Measurements from ENCODE around the gene CORO7. TPM values are rescaled to one million over a fixed set of nuclear protein-coding genes. Genes with fewer than 3 reads are reported as not detected.

CORO7 gene
- total and polyA plus RNA-seq, 9 of the 15 experiments (the other 6 are each of a cell fraction or from before 2014, with no cell fraction given): 0.45 to 77.2 (median 18.7) TPM

DNA sequence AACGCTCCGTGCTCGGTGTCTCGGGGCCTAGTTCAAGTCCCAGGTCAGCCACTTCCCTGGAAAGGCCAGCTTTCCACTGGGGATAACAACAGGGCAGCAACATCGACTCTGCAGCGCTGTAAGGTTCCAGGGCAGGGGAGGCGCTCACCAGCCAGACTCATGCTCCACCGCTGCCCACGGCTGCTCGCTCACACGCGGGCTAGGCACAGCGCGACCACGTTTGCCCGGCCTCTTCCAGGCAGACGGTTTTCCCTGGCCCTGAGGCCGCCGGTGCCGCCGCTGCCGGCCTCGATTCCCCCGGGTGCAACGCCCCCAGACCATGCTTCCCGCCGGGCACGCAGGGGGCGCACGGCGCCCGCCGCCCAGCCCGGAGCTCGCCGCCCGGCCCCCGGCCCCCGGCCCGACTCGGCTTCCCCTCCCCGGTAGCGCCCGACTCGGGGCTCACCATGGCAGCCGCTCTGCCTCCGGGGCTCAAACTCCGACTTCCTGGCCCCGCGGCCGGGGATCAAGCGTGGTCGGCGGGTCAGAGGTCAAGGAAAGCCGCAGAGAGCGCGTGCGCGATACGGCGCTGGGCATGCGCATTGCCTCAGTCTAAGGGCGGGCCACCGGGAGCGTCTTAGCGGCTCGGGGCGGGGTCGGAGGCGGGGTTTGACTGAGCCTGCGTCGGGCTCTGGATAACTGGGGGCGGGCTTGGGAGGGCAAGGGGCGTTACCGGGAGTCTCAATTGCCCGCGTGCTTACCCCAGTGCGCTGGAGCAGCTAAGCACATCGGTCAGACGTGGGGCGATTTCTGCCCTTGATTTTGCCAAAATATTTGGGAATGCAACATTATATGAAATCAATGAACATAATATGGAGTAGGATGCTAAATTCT lies 65.4 kb downstream of the CORO7 start, which contains the start of gene PAM16 (continued):
- TF ChIP-seq, protein P1, sequence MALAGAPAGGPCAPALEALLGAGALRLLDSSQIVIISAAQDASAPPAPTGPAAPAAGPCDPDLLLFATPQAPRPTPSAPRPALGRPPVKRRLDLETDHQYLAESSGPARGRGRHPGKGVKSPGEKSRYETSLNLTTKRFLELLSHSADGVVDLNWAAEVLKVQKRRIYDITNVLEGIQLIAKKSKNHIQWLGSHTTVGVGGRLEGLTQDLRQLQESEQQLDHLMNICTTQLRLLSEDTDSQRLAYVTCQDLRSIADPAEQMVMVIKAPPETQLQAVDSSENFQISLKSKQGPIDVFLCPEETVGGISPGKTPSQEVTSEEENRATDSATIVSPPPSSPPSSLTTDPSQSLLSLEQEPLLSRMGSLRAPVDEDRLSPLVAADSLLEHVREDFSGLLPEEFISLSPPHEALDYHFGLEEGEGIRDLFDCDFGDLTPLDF (CRISPR knock-in tag; IDR thresholded peaks at IDR 0.05): no peak; the same call in 1 of the 2 replicates
- TF ChIP-seq, protein P2, sequence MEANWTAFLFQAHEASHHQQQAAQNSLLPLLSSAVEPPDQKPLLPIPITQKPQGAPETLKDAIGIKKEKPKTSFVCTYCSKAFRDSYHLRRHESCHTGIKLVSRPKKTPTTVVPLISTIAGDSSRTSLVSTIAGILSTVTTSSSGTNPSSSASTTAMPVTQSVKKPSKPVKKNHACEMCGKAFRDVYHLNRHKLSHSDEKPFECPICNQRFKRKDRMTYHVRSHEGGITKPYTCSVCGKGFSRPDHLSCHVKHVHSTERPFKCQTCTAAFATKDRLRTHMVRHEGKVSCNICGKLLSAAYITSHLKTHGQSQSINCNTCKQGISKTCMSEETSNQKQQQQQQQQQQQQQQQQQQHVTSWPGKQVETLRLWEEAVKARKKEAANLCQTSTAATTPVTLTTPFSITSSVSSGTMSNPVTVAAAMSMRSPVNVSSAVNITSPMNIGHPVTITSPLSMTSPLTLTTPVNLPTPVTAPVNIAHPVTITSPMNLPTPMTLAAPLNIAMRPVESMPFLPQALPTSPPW (CRISPR knock-in tag; IDR thresholded peaks at IDR 0.05): peak; percentile 35; the same call in 1 of the 2 replicates
- TF ChIP-seq NFIX (CRISPR knock-in tag; IDR thresholded peaks at IDR 0.05; ENCODE audit: low read depth) (no peak), CSDE1 (IDR thresholded peaks at IDR 0.05) (no peak), ZNF124 (CRISPR knock-in tag; IDR thresholded peaks at IDR 0.05) (no peak), XRCC4 (IDR thresholded peaks at IDR 0.05; ENCODE audit: extremely low read depth, insufficient read depth, insufficient read length) (no peak), ZNF146 (CRISPR knock-in tag; IDR thresholded peaks at IDR 0.05; ENCODE audit: unreplicated experiment) (no peak), STAT5B (CRISPR knock-in tag; IDR thresholded peaks at IDR 0.05) (no peak), CCNT2 (IDR thresholded peaks at IDR 0.05; ENCODE audit: borderline replicate concordance, extremely low read depth, insufficient read length, low read depth, low read length) (peak; percentile 65), TCF3 (CRISPR knock-in tag; IDR thresholded peaks at IDR 0.05) (0 out of 2 replicates have a peak, but pooled peaks have one; percentile 18), NFRKB (IDR thresholded peaks at IDR 0.05; ENCODE audit: low read depth) (no peak), RCOR1 (IDR thresholded peaks at IDR 0.05; ENCODE audit: borderline replicate concordance in 1 of 2, low read depth in 2 of 2, low read length in 2 of 2) (no peak), SMC3 (conservative IDR thresholded peaks at IDR 0.05; ENCODE audit: insufficient read depth, low read depth, low read length) (no peak), FOXA3 (CRISPR knock-in tag; conservative IDR thresholded peaks at IDR 0.05 in 1 of 2, IDR thresholded peaks at IDR 0.05 in 1 of 2) (no peak), BDP1 (IDR thresholded peaks at IDR 0.05; ENCODE audit: insufficient read depth, insufficient read length) (no peak), HDAC2 (IDR thresholded peaks at IDR 0.05) (0 out of 2 replicates have a peak, but pooled peaks have one; percentile 40)
- TF ChIP-seq, protein P3, sequence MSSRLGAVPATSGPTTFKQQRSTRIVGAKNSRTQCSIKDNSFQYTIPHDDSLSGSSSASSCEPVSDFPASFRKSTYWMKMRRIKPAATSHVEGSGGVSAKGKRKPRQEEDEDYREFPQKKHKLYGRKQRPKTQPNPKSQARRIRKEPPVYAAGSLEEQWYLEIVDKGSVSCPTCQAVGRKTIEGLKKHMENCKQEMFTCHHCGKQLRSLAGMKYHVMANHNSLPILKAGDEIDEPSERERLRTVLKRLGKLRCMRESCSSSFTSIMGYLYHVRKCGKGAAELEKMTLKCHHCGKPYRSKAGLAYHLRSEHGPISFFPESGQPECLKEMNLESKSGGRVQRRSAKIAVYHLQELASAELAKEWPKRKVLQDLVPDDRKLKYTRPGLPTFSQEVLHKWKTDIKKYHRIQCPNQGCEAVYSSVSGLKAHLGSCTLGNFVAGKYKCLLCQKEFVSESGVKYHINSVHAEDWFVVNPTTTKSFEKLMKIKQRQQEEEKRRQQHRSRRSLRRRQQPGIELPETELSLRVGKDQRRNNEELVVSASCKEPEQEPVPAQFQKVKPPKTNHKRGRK (tag; IDR thresholded peaks at IDR 0.05): no peak
- TF ChIP-seq, protein P4, sequence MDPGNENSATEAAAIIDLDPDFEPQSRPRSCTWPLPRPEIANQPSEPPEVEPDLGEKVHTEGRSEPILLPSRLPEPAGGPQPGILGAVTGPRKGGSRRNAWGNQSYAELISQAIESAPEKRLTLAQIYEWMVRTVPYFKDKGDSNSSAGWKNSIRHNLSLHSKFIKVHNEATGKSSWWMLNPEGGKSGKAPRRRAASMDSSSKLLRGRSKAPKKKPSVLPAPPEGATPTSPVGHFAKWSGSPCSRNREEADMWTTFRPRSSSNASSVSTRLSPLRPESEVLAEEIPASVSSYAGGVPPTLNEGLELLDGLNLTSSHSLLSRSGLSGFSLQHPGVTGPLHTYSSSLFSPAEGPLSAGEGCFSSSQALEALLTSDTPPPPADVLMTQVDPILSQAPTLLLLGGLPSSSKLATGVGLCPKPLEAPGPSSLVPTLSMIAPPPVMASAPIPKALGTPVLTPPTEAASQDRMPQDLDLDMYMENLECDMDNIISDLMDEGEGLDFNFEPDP (CRISPR knock-in tag; IDR thresholded peaks at IDR 0.05): no peak
- TF ChIP-seq, protein P5, sequence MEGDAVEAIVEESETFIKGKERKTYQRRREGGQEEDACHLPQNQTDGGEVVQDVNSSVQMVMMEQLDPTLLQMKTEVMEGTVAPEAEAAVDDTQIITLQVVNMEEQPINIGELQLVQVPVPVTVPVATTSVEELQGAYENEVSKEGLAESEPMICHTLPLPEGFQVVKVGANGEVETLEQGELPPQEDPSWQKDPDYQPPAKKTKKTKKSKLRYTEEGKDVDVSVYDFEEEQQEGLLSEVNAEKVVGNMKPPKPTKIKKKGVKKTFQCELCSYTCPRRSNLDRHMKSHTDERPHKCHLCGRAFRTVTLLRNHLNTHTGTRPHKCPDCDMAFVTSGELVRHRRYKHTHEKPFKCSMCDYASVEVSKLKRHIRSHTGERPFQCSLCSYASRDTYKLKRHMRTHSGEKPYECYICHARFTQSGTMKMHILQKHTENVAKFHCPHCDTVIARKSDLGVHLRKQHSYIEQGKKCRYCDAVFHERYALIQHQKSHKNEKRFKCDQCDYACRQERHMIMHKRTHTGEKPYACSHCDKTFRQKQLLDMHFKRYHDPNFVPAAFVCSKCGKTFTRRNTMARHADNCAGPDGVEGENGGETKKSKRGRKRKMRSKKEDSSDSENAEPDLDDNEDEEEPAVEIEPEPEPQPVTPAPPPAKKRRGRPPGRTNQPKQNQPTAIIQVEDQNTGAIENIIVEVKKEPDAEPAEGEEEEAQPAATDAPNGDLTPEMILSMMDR (IDR thresholded peaks at IDR 0.05 in 2 of 3, conservative IDR thresholded peaks at IDR 0.05 in 1 of 3; ENCODE audit: insufficient read depth in 2 of 3, low read depth in 1 of 3, low read length in 3 of 3): no peak

Measured in K562 (cell line).